Mucosa of rectum (tissue), 2 donors: Measurements from ENCODE around the gene NPFF.

Experiments used
- H3K27ac ChIP-seq, 2 donors: one replicate each; pipeline ENCODE4 v1.7.0; 2013; ENCODE audit warnings: inconsistent platforms in 2 of 2, low read depth in 2 of 2, low read length in 2 of 2
- H3K27me3 ChIP-seq, 2 donors: one replicate each; pipeline ENCODE4 v1.7.0; 2013; ENCODE audit warnings: low read length in 2 of 2; ENCODE audit not compliant: control insufficient read depth in 2 of 2, insufficient read depth in 2 of 2
- H3K36me3 ChIP-seq, 2 donors: one replicate each; pipeline ENCODE4 v1.7.0; 2013; ENCODE audit warnings: low read length in 2 of 2; ENCODE audit not compliant: control insufficient read depth in 2 of 2, insufficient read depth in 2 of 2
- H3K4me1 ChIP-seq, 2 donors: one replicate each; pipeline ENCODE4 v1.7.0; 2013; ENCODE audit warnings: low read length in 2 of 2, mild to moderate bottlenecking in 1 of 2; ENCODE audit not compliant: control insufficient read depth in 2 of 2, insufficient read depth in 2 of 2
- H3K4me3 ChIP-seq, 2 donors: one replicate each; pipeline ENCODE4 v1.7.0; 2013; ENCODE audit warnings: low read length in 2 of 2
- H3K9ac ChIP-seq, 2 donors: one replicate each; pipeline ENCODE4 v1.7.0; 2013; ENCODE audit warnings: low read length in 2 of 2, low read depth in 1 of 2, mild to moderate bottlenecking in 1 of 2
- H3K9me3 ChIP-seq, 2 donors: one replicate each; pipeline ENCODE4 v1.7.0; 2013; ENCODE audit warnings: low read length in 2 of 2; ENCODE audit not compliant: control insufficient read depth in 2 of 2
- donor health status: healthy.
- donor health status: Normal muscosa, but diverticular disease.

The NPFF gene

DNA sequence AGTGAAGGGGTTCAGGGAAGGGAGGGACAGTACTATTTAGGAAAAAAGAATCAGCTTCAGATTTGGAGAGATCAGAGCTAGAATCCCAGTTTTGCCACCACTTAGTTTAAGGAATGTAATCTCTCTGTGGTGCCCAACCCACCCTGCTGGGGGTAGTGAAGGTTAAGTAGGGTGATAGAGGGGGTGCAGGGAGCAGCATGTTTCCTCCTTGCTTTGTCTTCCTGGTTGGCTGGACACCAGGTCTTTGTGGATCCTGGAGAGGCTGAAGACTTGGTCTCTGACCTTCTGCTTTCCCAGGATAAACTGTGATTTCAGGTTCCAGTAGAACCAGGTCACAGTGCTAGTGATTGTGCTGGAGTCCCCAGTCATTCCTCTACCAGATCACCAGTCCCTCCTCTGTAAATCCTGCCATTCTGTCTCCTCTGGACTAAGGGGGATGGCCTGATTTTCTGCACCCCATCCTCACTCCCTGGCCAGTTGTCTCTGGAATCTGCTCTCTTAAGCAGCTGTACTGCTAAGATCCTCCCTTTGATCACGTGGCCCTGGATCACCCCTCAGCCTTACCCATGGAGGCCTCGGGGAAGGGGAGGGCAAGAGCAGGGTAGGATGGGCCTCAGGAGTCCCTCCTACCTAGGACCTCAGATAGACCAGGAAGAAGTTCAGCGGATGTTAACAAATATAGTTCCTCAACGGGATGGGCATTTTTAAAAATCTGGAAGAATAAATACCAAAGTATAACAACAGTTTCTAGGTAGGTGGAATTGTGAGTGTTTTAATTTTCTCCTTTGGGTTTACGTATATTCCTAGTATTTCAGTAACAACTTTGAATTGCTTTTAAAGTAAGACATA lies 11.2 kb downstream of the NPFF start:
- no peaks in the 10 kb centered on the region for H3K27me3 ChIP-seq
- H3K9ac ChIP-seq, result no peak overlapping the region
- no peaks in the 10 kb centered on the region for H3K36me3 ChIP-seq
- peaks cover 31 to 37% of the 10 kb centered on the region in 2 donors for H3K4me1 ChIP-seq
- H3K9me3 ChIP-seq, result no peaks in the 10 kb centered on the region
- no peak overlapping the region for H3K4me3 ChIP-seq
- H3K27ac ChIP-seq, result peak overlapping the region; percentile 60 to 62

- Histone ChIP-seq H3K4me3 (peak overlapping the region; percentile 85 to 91), H3K36me3 (no peaks in the 10 kb centered on the region), H3K27me3 (no peaks in the 10 kb centered on the region), H3K9me3 (no peaks in the 10 kb centered on the region), H3K4me1 (peaks cover 27% of the 10 kb centered on the region in 2 donors), H3K9ac (peak overlapping the region; percentile 75 to 78), H3K27ac (peak overlapping the region; percentile 84 to 88)
Observed at GRCh38 chr12:53493610-53494391, 13.5 kb downstream of the NPFF start.

DNA sequence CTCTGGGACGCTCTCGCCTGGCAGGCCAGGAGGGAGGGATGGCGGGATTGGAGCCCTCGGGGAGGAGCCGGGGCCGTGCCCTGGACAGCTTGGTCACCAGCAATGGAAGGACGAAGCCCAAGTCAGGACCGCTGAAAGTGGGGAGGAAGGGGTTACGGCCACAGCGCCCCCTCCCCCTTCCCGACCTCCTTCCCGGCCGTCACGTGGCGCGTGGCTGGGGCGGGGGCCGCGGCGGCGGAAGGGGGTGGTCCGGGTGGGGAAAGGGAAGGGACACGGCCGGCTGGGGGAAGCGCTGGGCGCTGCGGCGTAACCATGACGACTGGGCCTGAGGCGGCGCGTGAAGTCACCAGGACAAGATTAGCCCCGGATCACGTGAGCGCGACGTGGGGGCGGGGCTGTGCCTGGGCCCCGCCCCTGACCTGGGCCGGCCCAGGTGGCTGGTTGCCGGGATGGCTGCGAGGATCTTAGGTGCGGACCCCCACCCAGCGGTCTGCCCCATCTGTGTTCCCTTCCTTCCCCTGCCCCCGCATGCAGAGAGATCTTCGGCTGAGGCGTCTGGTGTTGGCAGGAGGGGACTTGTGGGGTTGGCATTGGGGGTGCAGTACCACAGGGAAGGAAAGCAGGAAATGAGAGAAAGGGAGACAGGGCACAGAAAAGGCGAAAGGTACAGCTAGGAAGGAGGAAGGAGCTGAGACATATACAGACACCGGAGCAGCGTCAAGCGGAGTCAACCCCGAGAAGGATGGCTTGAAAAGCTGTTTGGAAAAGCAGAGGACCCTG lies 14.3 kb downstream of the NPFF start:
- H3K27ac ChIP-seq, result peak overlapping the region; percentile 84 to 88
- H3K9ac ChIP-seq, result peak overlapping the region; percentile 75 to 78

GRCh38 chr12:53492188-53492587 lies 15.1 kb downstream of the NPFF start:
- H3K27ac ChIP-seq, result peak overlapping the region in 1 of 2 donors; percentile 88
- no peaks in the 10 kb centered on the region for H3K9me3 ChIP-seq
- no peaks in the 10 kb centered on the region for H3K36me3 ChIP-seq
- no peaks in the 10 kb centered on the region for H3K27me3 ChIP-seq
- peak overlapping the region in 1 of 2 donors; percentile 10 for H3K9ac ChIP-seq
- peaks cover 22 to 24% of the 10 kb centered on the region in 2 donors for H3K4me1 ChIP-seq
- H3K4me3 ChIP-seq, result peak overlapping the region; percentile 85 to 91

More for the DNA sequence above, 14.3 kb downstream of the NPFF start:
- H3K4me3 ChIP-seq, result peak overlapping the region; percentile 85 to 91
- no peaks in the 10 kb centered on the region for H3K27me3 ChIP-seq
- peaks cover 22 to 24% of the 10 kb centered on the region in 2 donors for H3K4me1 ChIP-seq
- no peaks in the 10 kb centered on the region for H3K9me3 ChIP-seq
- H3K36me3 ChIP-seq, result no peaks in the 10 kb centered on the region

- H3K9ac ChIP-seq, result no peak overlapping the region
- no peak overlapping the region for H3K4me3 ChIP-seq
- peaks cover 13 to 15% of the 10 kb centered on the region in 2 donors for H3K36me3 ChIP-seq
- H3K27me3 ChIP-seq, result no peaks in the 10 kb centered on the region
- peaks cover 12 to 14% of the 10 kb centered on the region in 2 donors for H3K4me1 ChIP-seq
- H3K9me3 ChIP-seq, result no peaks in the 10 kb centered on the region
- no peak overlapping the region for H3K27ac ChIP-seq
Observed at GRCh38 chr12:53489242-53489864, 17.9 kb downstream of the NPFF start.

DNA sequence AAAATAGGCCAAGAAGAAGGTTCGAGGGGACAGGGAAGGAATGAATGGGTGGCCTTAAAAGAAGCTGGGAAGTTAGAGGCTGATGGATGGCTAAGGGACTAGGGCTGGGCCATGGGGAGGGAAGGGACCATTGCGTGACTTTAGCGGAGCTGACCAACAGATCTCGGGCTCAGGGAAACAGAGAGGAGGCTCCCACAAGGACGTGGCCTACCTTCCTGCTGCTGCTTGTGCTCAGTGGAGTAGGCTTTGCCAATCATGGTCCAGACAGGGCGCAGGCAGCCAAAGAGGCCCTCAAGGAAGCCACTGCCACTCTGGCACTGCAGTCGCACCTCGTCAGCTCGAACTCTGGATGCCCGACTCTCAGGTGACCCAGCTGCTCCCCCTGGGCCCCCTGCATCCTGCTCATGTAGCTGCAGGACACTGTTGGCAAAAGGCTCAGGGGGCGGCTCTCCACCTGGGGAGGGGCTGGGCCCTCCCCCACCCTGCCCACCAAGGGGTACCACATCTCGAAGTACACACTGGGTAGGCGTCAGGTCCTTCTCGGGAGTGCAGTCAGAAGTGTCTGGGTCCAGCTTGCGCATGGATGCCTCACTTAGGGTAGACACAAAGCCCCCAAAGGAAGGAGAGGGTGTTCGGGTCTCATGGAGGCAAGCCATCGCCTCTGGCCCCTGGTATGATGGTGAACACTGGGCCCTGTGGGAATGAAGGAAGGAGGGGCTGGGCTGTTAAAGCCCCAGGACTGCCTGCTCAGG lies 20.4 kb downstream of the NPFF start:
- Histone ChIP-seq H3K27me3 (no peaks in the 10 kb centered on the region), H3K36me3 (peaks cover 30 to 33% of the 10 kb centered on the region in 2 donors), H3K9me3 (no peaks in the 10 kb centered on the region), H3K27ac (no peak overlapping the region), H3K4me1 (peaks cover 4 to 23% of the 10 kb centered on the region in 2 donors), H3K9ac (no peak overlapping the region), H3K4me3 (no peak overlapping the region)

GRCh38 chr12:53485955-53486735 lies 21.1 kb downstream of the NPFF start:
- Histone ChIP-seq H3K27me3 (no peaks in the 10 kb centered on the region), H3K9ac (no peak overlapping the region), H3K4me3 (no peak overlapping the region), H3K27ac (no peak overlapping the region), H3K4me1 (peaks cover 4 to 23% of the 10 kb centered on the region in 2 donors), H3K36me3 (peaks cover 35 to 39% of the 10 kb centered on the region in 2 donors), H3K9me3 (no peaks in the 10 kb centered on the region)

DNA sequence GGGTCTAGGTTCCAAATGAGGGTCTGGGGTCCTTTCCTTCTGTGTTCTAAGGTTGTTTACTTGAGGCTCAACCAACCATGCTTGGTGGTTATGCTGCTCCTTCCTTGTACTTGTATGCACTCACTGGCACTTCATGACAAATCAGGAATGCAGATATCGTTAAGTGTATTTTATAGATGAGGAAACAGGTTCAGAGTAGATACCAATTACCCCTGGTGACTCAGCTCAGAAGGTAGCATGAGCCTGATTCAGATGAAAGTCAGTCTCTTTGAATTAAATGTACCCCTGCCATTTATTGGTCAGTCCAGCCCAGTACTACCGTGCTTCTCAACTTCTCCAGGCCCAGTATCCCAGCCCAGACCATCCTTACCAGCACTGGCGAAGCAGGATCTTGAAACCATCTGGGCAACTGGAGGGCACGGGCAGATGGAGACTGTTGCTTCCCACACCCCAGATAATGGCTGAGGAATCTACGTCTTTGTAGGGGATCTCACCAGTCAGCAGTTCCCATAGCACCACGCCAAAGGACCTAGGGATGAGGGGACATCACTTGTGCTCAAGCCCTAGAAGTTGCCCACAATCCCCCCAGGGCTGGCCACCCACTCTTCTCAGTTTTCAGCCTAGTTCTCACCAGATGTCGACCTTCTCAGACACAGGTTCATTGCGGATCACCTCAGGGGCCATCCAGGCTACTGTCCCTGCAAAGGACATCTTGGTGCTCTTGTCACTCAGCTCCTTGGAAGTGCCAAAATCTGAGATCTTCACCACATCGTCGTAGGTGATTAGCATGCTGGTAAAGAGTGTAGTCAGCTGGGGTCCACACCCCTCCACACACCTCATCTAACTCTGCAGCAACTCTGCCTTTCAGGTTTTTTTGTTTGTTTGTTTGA lies 22.4 kb downstream of the NPFF start:
- Histone ChIP-seq H3K27me3 (no peaks in the 10 kb centered on the region), H3K4me3 (no peak overlapping the region), H3K9ac (no peak overlapping the region), H3K27ac (peak overlapping the region; percentile 37 to 58), H3K4me1 (peaks cover 4 to 23% of the 10 kb centered on the region in 2 donors), H3K36me3 (peaks cover 41 to 49% of the 10 kb centered on the region in 2 donors), H3K9me3 (no peaks in the 10 kb centered on the region)
